Kidney (tissue), 14 donors: ENCODE measurements around the gene NEURL1B. TPM values are rescaled to one million over a fixed set of nuclear protein-coding genes. Genes with fewer than 3 reads are reported as not detected.
A peak's percentile ranks its signal among the peaks of the same experiment; 100 is the strongest.

Experiments used
- DNase-seq, 5 donors: peaks; one replicate each; pipeline ENCODE4 v3.0.0-alpha.2; 2013 to 2020
- FAIRE-seq: peaks from 2 replicates; lab custom pipeline; 2012; peaks lifted over from hg19 to GRCh38; lab: Jason Lieb, UNC
- H3K27ac ChIP-seq, 2 donors: one replicate each; pipeline ENCODE4 v1.7.0; 2013; ENCODE audit warnings: low read depth in 2 of 2, low read length in 2 of 2, inconsistent platforms in 1 of 2
- H3K27me3 ChIP-seq: one replicate; pipeline ENCODE4 v1.7.1; 2013; ENCODE audit warnings: low read length, inconsistent platforms; ENCODE audit not compliant: control insufficient read depth, insufficient read depth
- H3K36me3 ChIP-seq, 3 donors: one replicate each; pipeline versions ENCODE4 v1.7.0 to v1.7.1; 2013; ENCODE audit warnings: low read length in 3 of 3, control low read depth in 1 of 3, inconsistent platforms in 1 of 3; ENCODE audit not compliant: insufficient read depth in 3 of 3, control insufficient read depth in 2 of 3
- H3K4me1 ChIP-seq, 3 donors: one replicate each; pipeline versions ENCODE4 v1.7.0 to v1.7.1; 2013; ENCODE audit warnings: low read length in 3 of 3, inconsistent platforms in 1 of 3, low read depth in 1 of 3; ENCODE audit not compliant: control insufficient read depth in 2 of 3, insufficient read depth in 2 of 3
- H3K4me3 ChIP-seq, 3 donors: one replicate each; pipeline versions ENCODE4 v1.7.0 to v1.8.1; 2013; ENCODE audit warnings: low read length in 3 of 3, control low read depth in 1 of 3, inconsistent platforms in 1 of 3
- H3K9ac ChIP-seq, 3 donors: one replicate each; pipeline versions ENCODE4 v1.7.0 to v1.7.1; 2013; ENCODE audit warnings: low read length in 3 of 3, control low read depth in 1 of 3, inconsistent platforms in 1 of 3
- H3K9me3 ChIP-seq, 3 donors: one replicate each; pipeline versions ENCODE4 v1.7.0 to v1.7.1; 2013; ENCODE audit warnings: low read length in 3 of 3, control low read depth in 1 of 3, inconsistent platforms in 1 of 3; ENCODE audit not compliant: control insufficient read depth in 2 of 3, insufficient read depth in 1 of 3
- intact Hi-C: fragments of 100-400 bp; cut with DNase I; formaldehyde crosslinking; loops from one replicate; pipeline ENCODE4 v1.11.1; 2022
- polyA plus RNA-seq: library from polyadenylated mRNA; stranded (reverse); fragments of 350-450 nt; fragmentation: Illumina TruSeq; extraction: RNeasy Lipid Tissue Mini Kit (QIAGEN cat#74804); gene quantifications from one replicate; pipeline ENCODE4 v1.2.3, GENCODE V29; 2014; ENCODE audit warnings: low read depth, low replicate concordance; ENCODE audit not compliant: insufficient read depth
- total RNA-seq: library from RNA; stranded (reverse); fragmentation: NEBNext Ultra II Directional; extraction: Animal tissue kit (Norgen Biotek cat#: 25700); gene quantifications from one replicate; pipeline ENCODE4 v1.2.1, GENCODE V29; 2021
- TF ChIP-seq, protein P1 (sequence below): IDR thresholded peaks from 3 replicates; pipeline ENCODE4 v1.5.1; 2012; ENCODE audit warnings: mild to moderate bottlenecking, moderate library complexity, borderline replicate concordance; ENCODE audit not compliant: insufficient read depth; ENCODE audit errors: extremely low read depth
- donor health status: control.
- donor health status: control.
- donor health status: control.
- donor health status: control.
- donor health status: control.
- donor health status: DM: yes; HTN: yes; CAD: no.
- donor health status: Normal renal cell carcinoma (clear cell type).

Gene NEURL1B
- total and polyA plus RNA-seq, 2 donors from 2014 or later: 5.4 to 42.6 TPM

DNA sequence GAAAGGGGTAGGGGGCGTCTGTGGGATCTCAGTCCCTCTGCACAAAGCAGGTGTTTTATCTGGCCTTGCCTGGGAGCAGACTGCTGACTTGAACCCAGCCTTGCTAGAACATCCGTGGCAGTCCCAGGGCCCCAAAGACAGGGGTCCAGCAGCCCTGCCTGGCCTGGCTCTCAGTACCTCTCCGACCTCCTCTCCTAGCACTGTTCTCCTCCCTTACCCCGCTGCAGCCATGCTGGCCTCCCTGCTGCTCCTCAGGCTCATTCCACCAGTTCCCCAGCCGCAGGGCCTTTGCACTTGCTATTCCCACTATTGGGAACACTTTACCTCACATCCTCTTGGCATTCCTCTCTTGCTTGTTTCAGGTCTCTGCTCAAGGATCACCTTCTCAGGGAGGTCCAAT is 84.7 kb downstream of the NEURL1B start:
- no peak overlapping the region for H3K27ac ChIP-seq
- FAIRE-seq: no peak

DNA sequence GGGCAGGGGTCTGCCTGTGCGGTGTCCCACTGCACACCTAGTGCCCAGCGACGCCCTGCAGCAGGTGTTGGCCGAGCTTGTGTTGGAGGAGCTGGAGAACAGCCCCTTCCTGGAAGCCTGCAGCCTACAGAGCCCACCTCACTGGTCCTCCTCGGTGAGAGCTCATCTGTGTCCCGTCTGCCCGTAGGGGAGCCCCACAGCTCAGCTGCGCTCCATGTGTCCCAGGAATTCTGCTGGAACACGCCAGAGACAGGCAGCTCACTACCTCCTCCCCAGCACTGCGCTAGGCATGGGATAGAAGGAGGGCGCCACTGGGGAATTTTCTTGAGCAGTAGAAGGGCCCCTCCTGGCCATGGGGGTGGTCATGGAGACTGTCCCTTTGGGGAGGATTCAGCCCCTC is 85.9 kb downstream of the NEURL1B start:
- FAIRE-seq (no peak), DNase-seq (peak in 1 of 5 donors; percentile 63)
- Histone ChIP-seq H3K9ac (peak overlapping the region in 1 of 3 donors; percentile 51), H3K27ac (peak overlapping the region in 1 of 2 donors; percentile 9), H3K36me3 (no peaks in the 10 kb centered on the region), H3K9me3 (no peaks in the 10 kb centered on the region), H3K27me3 (no peaks in the 10 kb centered on the region), H3K4me1 (peaks cover 0 to 11% (median 11%) of the 10 kb centered on the region in 3 donors), H3K4me3 (no peak overlapping the region)
- intact Hi-C loops: no loop called here
- TF ChIP-seq, protein P1, sequence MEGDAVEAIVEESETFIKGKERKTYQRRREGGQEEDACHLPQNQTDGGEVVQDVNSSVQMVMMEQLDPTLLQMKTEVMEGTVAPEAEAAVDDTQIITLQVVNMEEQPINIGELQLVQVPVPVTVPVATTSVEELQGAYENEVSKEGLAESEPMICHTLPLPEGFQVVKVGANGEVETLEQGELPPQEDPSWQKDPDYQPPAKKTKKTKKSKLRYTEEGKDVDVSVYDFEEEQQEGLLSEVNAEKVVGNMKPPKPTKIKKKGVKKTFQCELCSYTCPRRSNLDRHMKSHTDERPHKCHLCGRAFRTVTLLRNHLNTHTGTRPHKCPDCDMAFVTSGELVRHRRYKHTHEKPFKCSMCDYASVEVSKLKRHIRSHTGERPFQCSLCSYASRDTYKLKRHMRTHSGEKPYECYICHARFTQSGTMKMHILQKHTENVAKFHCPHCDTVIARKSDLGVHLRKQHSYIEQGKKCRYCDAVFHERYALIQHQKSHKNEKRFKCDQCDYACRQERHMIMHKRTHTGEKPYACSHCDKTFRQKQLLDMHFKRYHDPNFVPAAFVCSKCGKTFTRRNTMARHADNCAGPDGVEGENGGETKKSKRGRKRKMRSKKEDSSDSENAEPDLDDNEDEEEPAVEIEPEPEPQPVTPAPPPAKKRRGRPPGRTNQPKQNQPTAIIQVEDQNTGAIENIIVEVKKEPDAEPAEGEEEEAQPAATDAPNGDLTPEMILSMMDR: no peak

More for the DNA sequence above, 84.7 kb downstream of the NEURL1B start:
- Histone ChIP-seq H3K27me3 (no peaks in the 10 kb centered on the region), H3K4me3 (no peak overlapping the region), H3K9ac (no peak overlapping the region), H3K36me3 (no peaks in the 10 kb centered on the region), H3K9me3 (no peaks in the 10 kb centered on the region), H3K4me1 (peaks cover 0 to 19% (median 12%) of the 10 kb centered on the region in 3 donors)
- TF ChIP-seq, protein P1: no peak
- peak in 1 of 5 donors; percentile 43 for DNase-seq
- intact Hi-C loops: no loop called here

DNA sequence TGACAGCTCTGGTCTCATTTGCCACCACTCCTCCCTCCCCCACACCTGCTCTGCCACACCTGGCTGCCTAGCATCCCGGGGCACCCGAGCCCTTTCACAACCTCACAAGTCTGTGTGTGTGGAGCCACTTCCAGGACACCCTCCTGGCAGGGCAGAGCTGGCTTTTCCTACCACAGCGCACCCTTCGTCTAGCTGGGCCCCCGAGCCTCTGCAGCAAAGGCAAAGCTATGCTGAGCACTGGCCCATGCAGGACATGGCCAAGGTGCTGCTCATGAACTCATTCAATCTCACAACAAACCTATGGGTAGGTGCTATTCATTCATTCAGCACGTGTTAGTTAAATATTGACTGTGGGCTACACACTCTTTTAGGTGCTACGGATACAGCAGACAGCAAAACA is 86.5 kb downstream of the NEURL1B start:
- Histone ChIP-seq H3K36me3 (no peaks in the 10 kb centered on the region), H3K9me3 (no peaks in the 10 kb centered on the region), H3K4me1 (peaks cover 0 to 11% (median 5%) of the 10 kb centered on the region in 3 donors), H3K4me3 (no peak overlapping the region), H3K27me3 (no peaks in the 10 kb centered on the region), H3K9ac (no peak overlapping the region), H3K27ac (peak overlapping the region in 1 of 2 donors; percentile 3)
- TF ChIP-seq, protein P1: no peak
- DNase-seq (peak in 4 of 5 donors; percentile 49 to 87 (median 59)), FAIRE-seq (no peak)
- intact Hi-C loops: no loop called here
